Stimulated activated CD8-positive, alpha-beta memory T cell treated with anti-CD3 and anti-CD28 coated beads, Interleukin-12 subunit alpha, Interleukin-12 subunit beta, amount 100 ng/mL, for 24 hours (primary cell): ENCODE measurements around the gene C1orf74.

ENCODE experiments used
- DNase-seq: peaks from one replicate; pipeline ENCODE4 v3.0.0-alpha.2; 2020; ENCODE audit errors: extremely low read depth

The C1orf74 gene

DNA sequence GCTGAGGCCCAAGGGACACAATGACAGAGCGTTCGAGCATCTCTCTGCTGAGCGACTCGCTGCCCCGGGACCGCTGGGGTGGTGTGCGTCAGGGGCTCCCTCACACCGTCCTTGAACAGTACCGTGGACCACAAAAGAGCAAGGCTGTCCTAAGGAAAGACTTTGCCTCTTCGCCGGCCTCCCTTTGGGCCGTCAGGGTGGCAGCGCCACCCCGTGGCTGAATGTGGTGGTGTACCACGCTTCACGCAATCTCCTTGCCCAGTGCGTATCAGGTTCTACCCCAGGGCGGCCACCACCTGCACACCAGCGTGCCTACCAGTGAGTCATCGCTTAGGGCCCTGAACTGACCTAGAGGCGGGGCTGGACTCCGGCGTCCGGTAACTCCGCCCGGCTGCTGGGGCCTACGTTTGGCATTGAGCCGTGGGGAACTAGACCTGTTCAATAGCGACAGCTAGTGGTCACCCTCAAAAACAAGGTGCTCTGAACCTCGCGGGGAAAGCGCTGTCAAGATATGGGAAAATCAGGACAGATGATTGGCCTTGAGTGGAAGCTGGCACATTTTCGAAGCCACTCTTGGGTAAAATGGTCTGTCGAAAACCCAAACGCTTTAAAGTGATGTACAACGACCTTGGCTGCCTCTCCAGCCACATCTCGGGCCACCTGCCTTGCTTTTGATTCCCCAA, 36.6 kb downstream of the C1orf74 start:
- peak; percentile 61 for DNase-seq

GRCh38 chr1:209746451-209747165, 37.8 kb downstream of the C1orf74 start:
- DNase-seq, result no peak

- no peak for DNase-seq
Measured at GRCh38 chr1:209743145-209743482, 41.2 kb downstream of the C1orf74 start.

- no peak for DNase-seq
Measured at GRCh38 chr1:209742409-209743144, 41.8 kb downstream of the C1orf74 start.

- no peak for DNase-seq
Measured at GRCh38 chr1:209741889-209742288, 42.5 kb downstream of the C1orf74 start.

- DNase-seq, result no peak
Measured at GRCh38 chr1:209741193-209741592, 43.2 kb downstream of the C1orf74 start.

DNA sequence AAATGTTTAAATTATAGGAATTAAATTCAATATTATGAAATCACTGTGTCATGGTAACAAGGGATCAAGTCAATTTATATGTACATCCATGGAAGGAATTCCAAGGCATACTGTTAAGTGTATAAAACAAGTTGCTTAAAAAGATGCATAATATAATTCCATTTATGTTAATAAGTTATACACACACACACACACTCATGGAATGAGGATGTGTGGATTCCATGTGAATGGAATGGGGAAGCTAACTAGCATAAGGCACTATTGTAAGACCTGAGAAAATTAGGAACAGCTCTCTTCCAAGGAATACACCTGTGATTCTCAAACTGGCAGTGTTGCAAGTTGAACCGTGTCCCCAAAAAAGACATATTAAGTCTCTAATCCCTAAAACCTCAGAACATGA, 46.1 kb downstream of the C1orf74 start:
- DNase-seq, result no peak

- no peak for DNase-seq
Measured at GRCh38 chr1:209737118-209737505, 47.2 kb downstream of the C1orf74 start.

- no peak for DNase-seq
Measured at GRCh38 chr1:209736490-209737117, 47.8 kb downstream of the C1orf74 start.

DNA sequence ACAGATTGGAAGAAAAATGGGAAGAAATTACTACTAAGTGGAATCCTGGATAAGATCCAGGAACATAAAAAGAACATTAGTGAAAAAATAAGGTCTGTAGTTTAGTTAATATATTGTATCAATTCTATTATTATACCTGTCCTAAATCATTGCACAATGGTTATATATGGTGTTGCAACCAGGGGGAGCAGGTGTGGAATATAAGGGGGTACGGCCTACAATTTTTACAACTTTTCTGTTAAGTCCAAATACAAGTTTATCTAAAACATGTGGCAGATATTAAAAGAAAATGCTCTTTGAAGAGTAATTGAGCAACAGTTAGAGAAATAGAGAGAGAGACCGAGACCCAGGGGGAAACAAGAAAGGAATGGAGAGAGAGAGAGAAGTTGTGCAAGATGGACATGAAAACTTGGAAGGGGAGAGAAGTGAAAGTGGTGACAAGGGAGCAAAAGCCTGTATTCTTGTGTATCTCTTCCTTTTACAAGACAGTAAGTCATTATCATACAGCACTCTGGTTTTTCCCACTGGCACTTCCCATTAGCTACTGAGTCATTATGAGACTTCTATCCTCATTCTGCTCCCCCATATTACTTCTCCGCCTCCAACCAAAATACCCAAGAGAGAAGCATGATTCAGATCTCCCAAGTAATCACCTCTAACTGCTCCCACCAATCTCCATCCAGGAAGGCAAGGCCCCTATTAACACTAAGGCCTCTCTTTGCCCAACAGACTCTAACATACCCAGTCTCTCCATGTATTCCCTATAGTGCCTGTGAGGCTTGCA, 50.8 kb downstream of the C1orf74 start:
- no peak for DNase-seq

- DNase-seq, result no peak
Measured at GRCh38 chr1:209732725-209733124, 51.6 kb downstream of the C1orf74 start.

DNA sequence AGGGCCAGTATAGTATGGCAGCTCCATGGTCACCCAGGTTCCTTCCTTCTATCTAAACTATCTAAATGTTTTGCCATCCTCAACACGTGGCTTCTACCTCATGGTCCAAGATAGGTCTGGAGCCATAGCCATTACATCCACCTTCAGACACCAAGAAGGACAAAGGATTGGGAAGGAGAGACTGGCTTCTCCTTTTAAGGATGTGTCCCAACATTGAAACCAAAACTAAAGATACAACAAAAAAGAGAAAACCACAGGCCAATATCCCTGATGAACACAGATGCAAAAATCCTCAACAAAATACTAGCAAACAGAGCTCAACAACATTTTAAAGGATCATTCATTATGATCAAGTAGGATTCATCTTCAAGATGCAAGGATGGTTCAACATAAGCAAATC, 54.9 kb downstream of the C1orf74 start:
- no peak for DNase-seq
